Measurements from ENCODE around the gene TNS2. TPM values are rescaled to one million over a fixed set of nuclear protein-coding genes. Genes with fewer than 3 reads are reported as not detected.
A peak's percentile ranks its signal among the peaks of the same experiment; 100 is the strongest.

TNS2 gene
- total and polyA plus RNA-seq, 2 of the 13 experiments (the other 11 are each of a cell fraction or from before 2014, with no cell fraction given), result 8.9 to 20.4 TPM

DNA sequence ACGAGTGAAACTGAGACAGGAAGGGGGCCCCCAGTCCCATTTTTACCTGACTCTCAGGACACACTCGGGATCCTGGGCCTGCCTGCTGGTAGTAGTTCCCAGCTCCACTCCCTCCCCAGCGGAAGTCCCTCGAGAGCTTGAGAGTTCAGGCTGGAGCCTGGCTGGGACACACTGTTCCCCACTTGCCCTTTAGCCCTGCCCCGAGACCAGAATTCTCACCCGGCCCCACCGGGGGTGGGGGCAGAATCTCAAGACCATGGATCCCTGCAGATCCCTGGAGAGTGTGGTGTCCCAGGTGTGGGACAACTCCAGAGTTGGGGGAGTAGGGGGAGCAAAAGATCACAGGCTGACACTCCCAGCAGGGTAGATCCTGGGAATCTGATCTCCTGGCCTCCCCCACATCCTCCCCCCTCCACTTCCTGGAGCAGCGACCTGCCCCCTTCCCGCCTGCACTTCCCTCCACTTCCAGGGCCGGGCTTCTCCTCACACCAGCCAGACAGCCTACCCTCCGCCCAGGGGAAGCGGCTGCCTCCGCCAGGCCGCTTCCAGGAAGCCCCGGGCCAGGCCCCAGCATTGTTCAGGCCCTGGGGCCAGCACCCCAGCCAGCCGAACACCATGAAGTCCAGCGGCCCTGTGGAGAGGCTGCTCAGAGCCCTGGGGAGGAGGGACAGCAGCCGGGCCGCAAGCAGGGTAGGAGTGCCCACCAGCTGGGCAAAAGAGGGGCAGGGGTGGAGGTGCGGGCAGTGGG, at the start of gene TNS2 (continued):
- TF ChIP-seq RXRA (CRISPR knock-in tag; IDR thresholded peaks at IDR 0.05), result peak; percentile 24; the same call in 1 of the 2 replicates
- TF ChIP-seq, protein P1, sequence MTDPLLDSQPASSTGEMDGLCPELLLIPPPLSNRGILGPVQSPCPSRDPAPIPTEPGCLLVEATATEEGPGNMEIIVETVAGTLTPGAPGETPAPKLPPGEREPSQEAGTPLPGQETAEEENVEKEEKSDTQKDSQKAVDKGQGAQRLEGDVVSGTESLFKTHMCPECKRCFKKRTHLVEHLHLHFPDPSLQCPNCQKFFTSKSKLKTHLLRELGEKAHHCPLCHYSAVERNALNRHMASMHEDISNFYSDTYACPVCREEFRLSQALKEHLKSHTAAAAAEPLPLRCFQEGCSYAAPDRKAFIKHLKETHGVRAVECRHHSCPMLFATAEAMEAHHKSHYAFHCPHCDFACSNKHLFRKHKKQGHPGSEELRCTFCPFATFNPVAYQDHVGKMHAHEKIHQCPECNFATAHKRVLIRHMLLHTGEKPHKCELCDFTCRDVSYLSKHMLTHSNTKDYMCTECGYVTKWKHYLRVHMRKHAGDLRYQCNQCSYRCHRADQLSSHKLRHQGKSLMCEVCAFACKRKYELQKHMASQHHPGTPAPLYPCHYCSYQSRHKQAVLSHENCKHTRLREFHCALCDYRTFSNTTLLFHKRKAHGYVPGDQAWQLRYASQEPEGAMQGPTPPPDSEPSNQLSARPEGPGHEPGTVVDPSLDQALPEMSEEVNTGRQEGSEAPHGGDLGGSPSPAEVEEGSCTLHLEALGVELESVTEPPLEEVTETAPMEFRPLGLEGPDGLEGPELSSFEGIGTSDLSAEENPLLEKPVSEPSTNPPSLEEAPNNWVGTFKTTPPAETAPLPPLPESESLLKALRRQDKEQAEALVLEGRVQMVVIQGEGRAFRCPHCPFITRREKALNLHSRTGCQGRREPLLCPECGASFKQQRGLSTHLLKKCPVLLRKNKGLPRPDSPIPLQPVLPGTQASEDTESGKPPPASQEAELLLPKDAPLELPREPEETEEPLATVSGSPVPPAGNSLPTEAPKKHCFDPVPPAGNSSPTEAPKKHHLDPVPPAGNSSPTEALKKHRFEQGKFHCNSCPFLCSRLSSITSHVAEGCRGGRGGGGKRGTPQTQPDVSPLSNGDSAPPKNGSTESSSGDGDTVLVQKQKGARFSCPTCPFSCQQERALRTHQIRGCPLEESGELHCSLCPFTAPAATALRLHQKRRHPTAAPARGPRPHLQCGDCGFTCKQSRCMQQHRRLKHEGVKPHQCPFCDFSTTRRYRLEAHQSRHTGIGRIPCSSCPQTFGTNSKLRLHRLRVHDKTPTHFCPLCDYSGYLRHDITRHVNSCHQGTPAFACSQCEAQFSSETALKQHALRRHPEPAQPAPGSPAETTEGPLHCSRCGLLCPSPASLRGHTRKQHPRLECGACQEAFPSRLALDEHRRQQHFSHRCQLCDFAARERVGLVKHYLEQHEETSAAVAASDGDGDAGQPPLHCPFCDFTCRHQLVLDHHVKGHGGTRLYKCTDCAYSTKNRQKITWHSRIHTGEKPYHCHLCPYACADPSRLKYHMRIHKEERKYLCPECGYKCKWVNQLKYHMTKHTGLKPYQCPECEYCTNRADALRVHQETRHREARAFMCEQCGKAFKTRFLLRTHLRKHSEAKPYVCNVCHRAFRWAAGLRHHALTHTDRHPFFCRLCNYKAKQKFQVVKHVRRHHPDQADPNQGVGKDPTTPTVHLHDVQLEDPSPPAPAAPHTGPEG (CRISPR knock-in tag; IDR thresholded peaks at IDR 0.05), result peak; percentile 48; the same call in 1 of the 2 replicates
- TF ChIP-seq ASH2L (IDR thresholded peaks at IDR 0.05; ENCODE audit: insufficient read length, low read depth, low read length), result peak; percentile 30
- TF ChIP-seq ZNF317 (CRISPR knock-in tag; IDR thresholded peaks at IDR 0.05), result 0 out of 2 replicates have a peak, but pooled peaks have one; percentile 42
- TF ChIP-seq, protein P2, sequence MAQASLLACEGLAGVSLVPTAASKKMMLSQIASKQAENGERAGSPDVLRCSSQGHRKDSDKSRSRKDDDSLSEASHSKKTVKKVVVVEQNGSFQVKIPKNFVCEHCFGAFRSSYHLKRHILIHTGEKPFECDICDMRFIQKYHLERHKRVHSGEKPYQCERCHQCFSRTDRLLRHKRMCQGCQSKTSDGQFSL (CRISPR knock-in tag; IDR thresholded peaks at IDR 0.05), result peak; percentile 86; the same call in 1 of the 2 replicates
- TF ChIP-seq NRL (CRISPR knock-in tag; IDR thresholded peaks at IDR 0.05; ENCODE audit: borderline replicate concordance), result peak; percentile 36; the same call in 1 of the 2 replicates
- TF ChIP-seq, protein P3, sequence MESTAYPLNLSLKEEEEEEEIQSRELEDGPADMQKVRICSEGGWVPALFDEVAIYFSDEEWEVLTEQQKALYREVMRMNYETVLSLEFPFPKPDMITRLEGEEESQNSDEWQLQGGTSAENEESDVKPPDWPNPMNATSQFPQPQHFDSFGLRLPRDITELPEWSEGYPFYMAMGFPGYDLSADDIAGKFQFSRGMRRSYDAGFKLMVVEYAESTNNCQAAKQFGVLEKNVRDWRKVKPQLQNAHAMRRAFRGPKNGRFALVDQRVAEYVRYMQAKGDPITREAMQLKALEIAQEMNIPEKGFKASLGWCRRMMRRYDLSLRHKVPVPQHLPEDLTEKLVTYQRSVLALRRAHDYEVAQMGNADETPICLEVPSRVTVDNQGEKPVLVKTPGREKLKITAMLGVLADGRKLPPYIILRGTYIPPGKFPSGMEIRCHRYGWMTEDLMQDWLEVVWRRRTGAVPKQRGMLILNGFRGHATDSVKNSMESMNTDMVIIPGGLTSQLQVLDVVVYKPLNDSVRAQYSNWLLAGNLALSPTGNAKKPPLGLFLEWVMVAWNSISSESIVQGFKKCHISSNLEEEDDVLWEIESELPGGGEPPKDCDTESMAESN (CRISPR knock-in tag; conservative IDR thresholded peaks at IDR 0.05), result no peak; the same call in 1 of the 2 replicates
- peak; percentile 30 for TF ChIP-seq AGO1 (IDR thresholded peaks at IDR 0.05; ENCODE audit: low read depth, low read length, poor library complexity, severe bottlenecking)
- no peak for TF ChIP-seq GZF1 (CRISPR knock-in tag; IDR thresholded peaks at IDR 0.05)
- TF ChIP-seq, protein P4, sequence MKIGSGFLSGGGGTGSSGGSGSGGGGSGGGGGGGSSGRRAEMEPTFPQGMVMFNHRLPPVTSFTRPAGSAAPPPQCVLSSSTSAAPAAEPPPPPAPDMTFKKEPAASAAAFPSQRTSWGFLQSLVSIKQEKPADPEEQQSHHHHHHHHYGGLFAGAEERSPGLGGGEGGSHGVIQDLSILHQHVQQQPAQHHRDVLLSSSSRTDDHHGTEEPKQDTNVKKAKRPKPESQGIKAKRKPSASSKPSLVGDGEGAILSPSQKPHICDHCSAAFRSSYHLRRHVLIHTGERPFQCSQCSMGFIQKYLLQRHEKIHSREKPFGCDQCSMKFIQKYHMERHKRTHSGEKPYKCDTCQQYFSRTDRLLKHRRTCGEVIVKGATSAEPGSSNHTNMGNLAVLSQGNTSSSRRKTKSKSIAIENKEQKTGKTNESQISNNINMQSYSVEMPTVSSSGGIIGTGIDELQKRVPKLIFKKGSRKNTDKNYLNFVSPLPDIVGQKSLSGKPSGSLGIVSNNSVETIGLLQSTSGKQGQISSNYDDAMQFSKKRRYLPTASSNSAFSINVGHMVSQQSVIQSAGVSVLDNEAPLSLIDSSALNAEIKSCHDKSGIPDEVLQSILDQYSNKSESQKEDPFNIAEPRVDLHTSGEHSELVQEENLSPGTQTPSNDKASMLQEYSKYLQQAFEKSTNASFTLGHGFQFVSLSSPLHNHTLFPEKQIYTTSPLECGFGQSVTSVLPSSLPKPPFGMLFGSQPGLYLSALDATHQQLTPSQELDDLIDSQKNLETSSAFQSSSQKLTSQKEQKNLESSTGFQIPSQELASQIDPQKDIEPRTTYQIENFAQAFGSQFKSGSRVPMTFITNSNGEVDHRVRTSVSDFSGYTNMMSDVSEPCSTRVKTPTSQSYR (CRISPR knock-in tag; IDR thresholded peaks at IDR 0.05; ENCODE audit: borderline replicate concordance), result peak; percentile 14; the same call in 1 of the 2 replicates
- TF ChIP-seq HOXD1 (CRISPR knock-in tag; IDR thresholded peaks at IDR 0.05), result no peak
- peak; percentile 8; the same call in 1 of the 2 replicates for TF ChIP-seq NCOA2 (CRISPR knock-in tag; IDR thresholded peaks at IDR 0.05)

Measured in HepG2 (cell line).